Activated naive CD8-positive, alpha-beta T cell (primary cell): ENCODE results near the gene DPF3.

ENCODE experiments used
- H3K27ac Mint-ChIP-seq: one replicate; pipeline ENCODE4 v1.8.0; 2021; ENCODE audit warnings: mixed read lengths
- H3K27me3 Mint-ChIP-seq: one replicate; pipeline ENCODE4 v1.8.0; 2021; ENCODE audit warnings: mixed read lengths
- H3K36me3 Mint-ChIP-seq: one replicate; pipeline ENCODE4 v1.8.0; 2021; ENCODE audit warnings: mixed read lengths
- H3K4me1 Mint-ChIP-seq: one replicate; pipeline ENCODE4 v1.8.0; 2021; ENCODE audit warnings: low read depth, mixed read lengths
- H3K4me3 Mint-ChIP-seq: one replicate; pipeline ENCODE4 v1.8.0; 2021; ENCODE audit warnings: mild to moderate bottlenecking, mixed read lengths
- H3K9me3 Mint-ChIP-seq: one replicate; pipeline ENCODE4 v1.8.0; 2021; ENCODE audit warnings: low read depth, mixed read lengths

DPF3 gene

GRCh38 chr14:72845683-72846082, 48.2 kb downstream of the DPF3 start:
- H3K27ac Mint-ChIP-seq: no peak overlapping the region
- H3K4me3 Mint-ChIP-seq: no peak overlapping the region
- H3K27me3 Mint-ChIP-seq: peaks cover under 1% of the 10 kb centered on the region
- H3K9me3 Mint-ChIP-seq: no peaks in the 10 kb centered on the region
- no peaks in the 10 kb centered on the region for H3K36me3 Mint-ChIP-seq
- no peaks in the 10 kb centered on the region for H3K4me1 Mint-ChIP-seq

- Mint-ChIP-seq H3K27me3 (no peaks in the 10 kb centered on the region), H3K9me3 (no peaks in the 10 kb centered on the region), H3K4me3 (no peak overlapping the region), H3K27ac (no peak overlapping the region), H3K36me3 (no peaks in the 10 kb centered on the region), H3K4me1 (no peaks in the 10 kb centered on the region)
Observed at GRCh38 chr14:72845196-72845595, 48.7 kb downstream of the DPF3 start.

- H3K4me1 Mint-ChIP-seq: no peaks in the 10 kb centered on the region
- no peaks in the 10 kb centered on the region for H3K27me3 Mint-ChIP-seq
- no peak overlapping the region for H3K4me3 Mint-ChIP-seq
- H3K9me3 Mint-ChIP-seq: no peaks in the 10 kb centered on the region
- H3K27ac Mint-ChIP-seq: no peak overlapping the region
- H3K36me3 Mint-ChIP-seq: no peaks in the 10 kb centered on the region
Observed at GRCh38 chr14:72844524-72844923, 49.4 kb downstream of the DPF3 start.

- H3K9me3 Mint-ChIP-seq: no peaks in the 10 kb centered on the region
- no peaks in the 10 kb centered on the region for H3K27me3 Mint-ChIP-seq
- H3K4me1 Mint-ChIP-seq: no peaks in the 10 kb centered on the region
- H3K36me3 Mint-ChIP-seq: no peaks in the 10 kb centered on the region
- no peak overlapping the region for H3K27ac Mint-ChIP-seq
- H3K4me3 Mint-ChIP-seq: no peak overlapping the region
Observed at GRCh38 chr14:72839753-72840607, 53.9 kb downstream of the DPF3 start.

- Mint-ChIP-seq H3K4me1 (no peaks in the 10 kb centered on the region), H3K27ac (no peak overlapping the region), H3K4me3 (no peak overlapping the region), H3K9me3 (no peaks in the 10 kb centered on the region), H3K27me3 (no peaks in the 10 kb centered on the region), H3K36me3 (no peaks in the 10 kb centered on the region)
Observed at GRCh38 chr14:72839351-72839750, 54.5 kb downstream of the DPF3 start.

- no peaks in the 10 kb centered on the region for H3K9me3 Mint-ChIP-seq
- H3K36me3 Mint-ChIP-seq: no peaks in the 10 kb centered on the region
- no peak overlapping the region for H3K4me3 Mint-ChIP-seq
- no peaks in the 10 kb centered on the region for H3K27me3 Mint-ChIP-seq
- H3K4me1 Mint-ChIP-seq: no peaks in the 10 kb centered on the region
- no peak overlapping the region for H3K27ac Mint-ChIP-seq
Observed at GRCh38 chr14:72836085-72836484, 57.8 kb downstream of the DPF3 start.

- Mint-ChIP-seq H3K9me3 (no peaks in the 10 kb centered on the region), H3K27me3 (no peaks in the 10 kb centered on the region), H3K36me3 (no peaks in the 10 kb centered on the region), H3K27ac (no peak overlapping the region), H3K4me3 (no peak overlapping the region), H3K4me1 (no peaks in the 10 kb centered on the region)
Observed at GRCh38 chr14:72833174-72833573, 60.7 kb downstream of the DPF3 start.

- Mint-ChIP-seq H3K9me3 (no peaks in the 10 kb centered on the region), H3K36me3 (no peaks in the 10 kb centered on the region), H3K4me1 (no peaks in the 10 kb centered on the region), H3K4me3 (no peak overlapping the region), H3K27me3 (no peaks in the 10 kb centered on the region), H3K27ac (no peak overlapping the region)
Observed at GRCh38 chr14:72830786-72831594, 62.9 kb downstream of the DPF3 start.

GRCh38 chr14:72830356-72830755, 63.5 kb downstream of the DPF3 start:
- H3K4me3 Mint-ChIP-seq: no peak overlapping the region
- H3K36me3 Mint-ChIP-seq: no peaks in the 10 kb centered on the region
- H3K9me3 Mint-ChIP-seq: no peaks in the 10 kb centered on the region
- H3K4me1 Mint-ChIP-seq: no peaks in the 10 kb centered on the region
- H3K27ac Mint-ChIP-seq: no peak overlapping the region
- no peaks in the 10 kb centered on the region for H3K27me3 Mint-ChIP-seq

GRCh38 chr14:72828604-72829003, 65.3 kb downstream of the DPF3 start:
- Mint-ChIP-seq H3K27me3 (no peaks in the 10 kb centered on the region), H3K4me1 (no peaks in the 10 kb centered on the region), H3K9me3 (no peaks in the 10 kb centered on the region), H3K4me3 (no peak overlapping the region), H3K36me3 (no peaks in the 10 kb centered on the region), H3K27ac (no peak overlapping the region)

GRCh38 chr14:72826039-72826438, 67.9 kb downstream of the DPF3 start:
- Mint-ChIP-seq H3K27me3 (no peaks in the 10 kb centered on the region), H3K36me3 (no peaks in the 10 kb centered on the region), H3K4me3 (no peak overlapping the region), H3K4me1 (no peaks in the 10 kb centered on the region), H3K27ac (no peak overlapping the region), H3K9me3 (no peaks in the 10 kb centered on the region)

- H3K27me3 Mint-ChIP-seq: no peaks in the 10 kb centered on the region
- no peaks in the 10 kb centered on the region for H3K4me1 Mint-ChIP-seq
- no peaks in the 10 kb centered on the region for H3K9me3 Mint-ChIP-seq
- no peaks in the 10 kb centered on the region for H3K36me3 Mint-ChIP-seq
- H3K4me3 Mint-ChIP-seq: no peak overlapping the region
- no peak overlapping the region for H3K27ac Mint-ChIP-seq
Observed at GRCh38 chr14:72825486-72825885, 68.4 kb downstream of the DPF3 start.

- H3K4me1 Mint-ChIP-seq: no peaks in the 10 kb centered on the region
- peaks cover 1% of the 10 kb centered on the region for H3K36me3 Mint-ChIP-seq
- H3K9me3 Mint-ChIP-seq: no peaks in the 10 kb centered on the region
- no peak overlapping the region for H3K27ac Mint-ChIP-seq
- no peak overlapping the region for H3K4me3 Mint-ChIP-seq
- H3K27me3 Mint-ChIP-seq: no peaks in the 10 kb centered on the region
Observed at GRCh38 chr14:72824051-72824450, 69.8 kb downstream of the DPF3 start.

GRCh38 chr14:72822946-72823611, 70.8 kb downstream of the DPF3 start:
- Mint-ChIP-seq H3K9me3 (no peaks in the 10 kb centered on the region), H3K27ac (no peak overlapping the region), H3K4me1 (no peaks in the 10 kb centered on the region), H3K4me3 (no peak overlapping the region), H3K36me3 (peaks cover 2% of the 10 kb centered on the region), H3K27me3 (no peaks in the 10 kb centered on the region)

- Mint-ChIP-seq H3K27ac (no peak overlapping the region), H3K27me3 (no peaks in the 10 kb centered on the region), H3K36me3 (peaks cover 2% of the 10 kb centered on the region), H3K4me3 (no peak overlapping the region), H3K4me1 (peaks cover 6% of the 10 kb centered on the region), H3K9me3 (no peaks in the 10 kb centered on the region)
Observed at GRCh38 chr14:72818998-72819397, 74.9 kb downstream of the DPF3 start.
